22Rv1 (cell line): ENCODE measurements around the gene ATP8B4.

Experiments
- ZFX ChIP-seq: fragments of 450-650 bp; IDR thresholded peaks from 2 replicates; pipeline ENCODE4 v1.6.1; 2017; ENCODE audit warnings: antibody characterized with exemption, borderline replicate concordance
- TF ChIP-seq, protein P1 (sequence below): fragments of 450-650 bp; IDR thresholded peaks from 2 replicates; pipeline ENCODE4 v1.5.1; 2017; ENCODE audit warnings: mild to moderate bottlenecking

GRCh38 chr15:50044904-50045303 is 74.1 kb downstream of the ATP8B4 start:
- TF ChIP-seq, protein P1, sequence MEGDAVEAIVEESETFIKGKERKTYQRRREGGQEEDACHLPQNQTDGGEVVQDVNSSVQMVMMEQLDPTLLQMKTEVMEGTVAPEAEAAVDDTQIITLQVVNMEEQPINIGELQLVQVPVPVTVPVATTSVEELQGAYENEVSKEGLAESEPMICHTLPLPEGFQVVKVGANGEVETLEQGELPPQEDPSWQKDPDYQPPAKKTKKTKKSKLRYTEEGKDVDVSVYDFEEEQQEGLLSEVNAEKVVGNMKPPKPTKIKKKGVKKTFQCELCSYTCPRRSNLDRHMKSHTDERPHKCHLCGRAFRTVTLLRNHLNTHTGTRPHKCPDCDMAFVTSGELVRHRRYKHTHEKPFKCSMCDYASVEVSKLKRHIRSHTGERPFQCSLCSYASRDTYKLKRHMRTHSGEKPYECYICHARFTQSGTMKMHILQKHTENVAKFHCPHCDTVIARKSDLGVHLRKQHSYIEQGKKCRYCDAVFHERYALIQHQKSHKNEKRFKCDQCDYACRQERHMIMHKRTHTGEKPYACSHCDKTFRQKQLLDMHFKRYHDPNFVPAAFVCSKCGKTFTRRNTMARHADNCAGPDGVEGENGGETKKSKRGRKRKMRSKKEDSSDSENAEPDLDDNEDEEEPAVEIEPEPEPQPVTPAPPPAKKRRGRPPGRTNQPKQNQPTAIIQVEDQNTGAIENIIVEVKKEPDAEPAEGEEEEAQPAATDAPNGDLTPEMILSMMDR, result no peak
- no peak for TF ChIP-seq ZFX
